Liver (tissue), 9 donors: ENCODE measurements around the gene ORC6. TPM values are rescaled to one million over a fixed set of nuclear protein-coding genes. Genes with fewer than 3 reads are reported as not detected.
"Not testable (repeated sequence)": the region's sequence is repeated elsewhere in the genome, so short reads cannot be mapped to it uniquely, and the experiment has no call there.

Experiments used
- DNase-seq: peaks from one replicate; pipeline ENCODE4 v3.0.0-alpha.2; 2017; ENCODE audit warnings: low spot score
- H3K27ac ChIP-seq, 2 donors: one replicate each; pipeline ENCODE4 v1.7.0; 2013; ENCODE audit warnings: inconsistent platforms in 2 of 2, low read length in 2 of 2, control low read depth in 1 of 2, low read depth in 1 of 2, mild to moderate bottlenecking in 1 of 2
- H3K27me3 ChIP-seq, 4 donors: one replicate each; pipeline versions ENCODE4 v1.6.1 to v1.7.0; 2013; ENCODE audit warnings: low read length in 3 of 4, inconsistent platforms in 1 of 4, mild to moderate bottlenecking in 1 of 4, moderate library complexity in 1 of 4; ENCODE audit not compliant: control insufficient read depth in 4 of 4, insufficient read depth in 4 of 4
- H3K36me3 ChIP-seq, 4 donors: one replicate each; pipeline versions ENCODE4 v1.6.1 to v1.7.0; 2013; ENCODE audit warnings: low read length in 3 of 4, mild to moderate bottlenecking in 3 of 4, low read depth in 1 of 4, moderate library complexity in 1 of 4; ENCODE audit not compliant: control insufficient read depth in 4 of 4, insufficient read depth in 3 of 4
- H3K4me1 ChIP-seq, 4 donors: one replicate each; pipeline versions ENCODE4 v1.6.1 to v1.7.0; 2013; ENCODE audit warnings: low read length in 3 of 4, mild to moderate bottlenecking in 3 of 4, moderate library complexity in 1 of 4; ENCODE audit not compliant: control insufficient read depth in 4 of 4, insufficient read depth in 4 of 4
- H3K4me3 ChIP-seq, 3 donors: one replicate each; pipeline versions ENCODE4 v1.6.1 to v1.7.0; 2013; ENCODE audit warnings: low read length in 3 of 3, control low read depth in 1 of 3, low read depth in 1 of 3, mild to moderate bottlenecking in 1 of 3
- H3K9ac ChIP-seq, 2 donors: one replicate each; pipeline ENCODE4 v1.7.0; 2013; ENCODE audit warnings: low read length in 2 of 2, mild to moderate bottlenecking in 2 of 2, moderate library complexity in 2 of 2, control low read depth in 1 of 2, low read depth in 1 of 2
- H3K9me3 ChIP-seq, 4 donors: one replicate each; pipeline versions ENCODE4 v1.6.1 to v1.7.0; 2013; ENCODE audit warnings: low read length in 3 of 4; ENCODE audit not compliant: control insufficient read depth in 4 of 4
- GABPA ChIP-seq, 2 donors: IDR thresholded peaks in 1 of 2; conservative IDR thresholded peaks in 1 of 2; 2 replicates each; pipeline ENCODE4 v1.6.1; 2016; ENCODE audit warnings: antibody characterized with exemption in 2 of 2, mild to moderate bottlenecking in 1 of 2, moderate library complexity in 1 of 2
- HNF4A ChIP-seq, 2 donors: conservative IDR thresholded peaks; 2 replicates each; pipeline ENCODE4 v1.6.1; 2016; ENCODE audit warnings: antibody characterized with exemption in 2 of 2, mild to moderate bottlenecking in 2 of 2
- JUND ChIP-seq, 2 donors: IDR thresholded peaks; 2 replicates each; pipeline ENCODE4 v1.6.1; 2016; ENCODE audit warnings: antibody characterized with exemption in 2 of 2
- REST ChIP-seq: IDR thresholded peaks from 2 replicates; pipeline ENCODE4 v1.6.1; 2016; ENCODE audit warnings: antibody characterized with exemption, mild to moderate bottlenecking
- SP1 ChIP-seq: IDR thresholded peaks from 2 replicates; pipeline ENCODE4 v1.6.1; 2018; ENCODE audit warnings: antibody characterized with exemption, mild to moderate bottlenecking
- TAF1 ChIP-seq: conservative IDR thresholded peaks from 2 replicates; pipeline ENCODE4 v1.6.1; 2016; ENCODE audit warnings: antibody characterized with exemption, mild to moderate bottlenecking
- ZBTB33 ChIP-seq: IDR thresholded peaks from 2 replicates; pipeline ENCODE4 v1.6.1; 2016; ENCODE audit warnings: antibody characterized with exemption
- WGBS: extraction: QIAGEN DNeasy Blood & Tissue Kit; methylation state at CpG from one replicate; pipeline ENCODE4 v1.1.7; 2013; 5-methylcytosine and 5-hydroxymethylcytosine counted together
- polyA plus RNA-seq, 2 donors: library from polyadenylated mRNA; stranded (reverse) in 1 of 2; unstranded in 1 of 2; fragments of 200-250 nt in 1 of 2; fragments of >200 nt in 1 of 2; fragmentation: Nextera tagmentation in 1 of 2; extraction: Ambion mirVana in 1 of 2; gene quantifications; one replicate each; pipeline versions ENCODE4 v1.2.1 to v1.2.3, GENCODE V29; 2013 to 2015
- total RNA-seq, 2 donors: library from RNA; depleted of rRNA; stranded (reverse); fragments of >200 nt; gene quantifications; one replicate each; pipeline ENCODE4 v1.2.3, GENCODE V29; 2014
- TF ChIP-seq, protein P1 (sequence below): IDR thresholded peaks from 2 replicates; pipeline ENCODE4 v1.6.1; 2016; ENCODE audit warnings: antibody characterized with exemption
- TF ChIP-seq, protein P2 (sequence below): fragments of 150-350 bp; IDR thresholded peaks from 2 replicates; pipeline ENCODE4 v1.5.1; 2017; ENCODE audit warnings: improper control_type of control experiment, low read depth, low read length; ENCODE audit not compliant: missing input control
- donor health status: healthy.
- donor health status: healthy.
- donor health status: healthy.
- donor health status: healthy.
- donor health status: healthy.

ORC6 gene
- total and polyA plus RNA-seq, 4 donors, result 0.56 to 16.8 (median 0.98) TPM

GRCh38 chr16:46673320-46674013 lies 16.0 kb upstream of the ORC6 start (continued):
- TF ChIP-seq, protein P1, sequence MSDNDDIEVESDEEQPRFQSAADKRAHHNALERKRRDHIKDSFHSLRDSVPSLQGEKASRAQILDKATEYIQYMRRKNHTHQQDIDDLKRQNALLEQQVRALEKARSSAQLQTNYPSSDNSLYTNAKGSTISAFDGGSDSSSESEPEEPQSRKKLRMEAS, result no peak
- TF ChIP-seq HNF4A (conservative IDR thresholded peaks at IDR 0.05), result no peak

DNA sequence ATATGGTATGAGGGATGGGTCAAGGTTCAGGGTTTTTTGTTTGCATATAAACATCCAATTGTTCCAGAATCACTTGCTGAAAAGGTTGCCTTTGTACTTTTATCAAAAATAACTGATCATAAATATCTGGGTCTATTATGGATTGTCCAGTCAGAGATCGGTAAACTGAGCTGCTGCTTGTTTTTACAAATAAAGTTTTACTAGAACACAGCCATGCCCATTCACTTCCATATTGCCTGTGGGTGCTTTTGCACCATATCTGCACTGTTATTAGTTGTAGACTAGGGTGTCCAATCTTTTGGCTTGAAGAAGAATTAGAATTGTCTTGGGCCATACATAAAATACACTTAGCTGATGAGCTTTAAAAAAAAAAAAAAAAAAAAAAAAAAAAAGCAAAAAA lies 11.5 kb upstream of the ORC6 start:
- H3K27me3 ChIP-seq, DNase-seq, H3K27ac ChIP-seq, H3K9ac ChIP-seq, H3K4me3 ChIP-seq, H3K4me1 ChIP-seq, H3K9me3 ChIP-seq: not testable (repeated sequence)
- H3K36me3 ChIP-seq, result peaks cover 3 to 32% (median 14%) of the 10 kb centered on the region in 4 donors
- 97% methylated on average over 1 of the region's 1 CpG for WGBS

GRCh38 chr16:46681867-46682266 lies 7.6 kb upstream of the ORC6 start:
- not testable (repeated sequence) for DNase-seq, H3K27me3 ChIP-seq, H3K9ac ChIP-seq, H3K27ac ChIP-seq, H3K4me3 ChIP-seq, H3K9me3 ChIP-seq, H3K4me1 ChIP-seq
- 77% methylated on average over 2 of the region's 2 CpGs for WGBS
- H3K36me3 ChIP-seq, result peaks cover 0 to 13% (median 7%) of the 10 kb centered on the region in 4 donors

DNA sequence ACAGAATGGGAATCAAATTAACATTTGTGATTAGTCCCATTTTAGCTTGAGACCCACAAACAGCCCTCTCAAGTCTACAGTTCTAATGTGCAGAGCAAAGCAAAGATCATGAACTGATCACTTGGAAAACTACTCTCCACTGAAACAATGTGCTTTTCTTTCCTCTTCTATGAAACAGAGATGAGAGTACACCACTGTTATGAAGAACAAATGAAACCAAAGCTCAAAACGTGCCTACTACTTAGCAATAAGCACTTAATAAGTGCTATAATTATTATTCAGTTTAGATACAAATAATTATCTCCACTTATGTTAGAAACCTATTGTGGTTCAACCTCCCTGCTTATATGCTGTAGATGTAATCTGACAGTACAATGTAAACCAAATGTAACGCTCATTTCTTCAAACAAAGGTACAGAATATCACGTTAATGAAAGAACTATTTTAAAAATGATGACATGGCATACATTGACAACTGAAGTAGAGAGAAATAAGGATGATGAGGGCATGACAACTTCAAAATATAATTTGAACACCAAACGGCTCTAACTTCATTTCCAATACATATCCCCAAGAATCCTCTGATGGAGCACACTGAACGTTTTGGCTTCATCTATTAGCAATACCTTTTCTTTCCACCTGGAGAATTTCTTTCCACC lies 2.5 kb upstream of the ORC6 start:
- H3K4me1 ChIP-seq, result peaks cover 4 to 29% (median 23%) of the 10 kb centered on the region in 4 donors

GRCh38 chr16:46687486-46687885 lies 2.0 kb upstream of the ORC6 start:
- H3K9me3 ChIP-seq, result no peaks in the 10 kb centered on the region
- no peaks in the 10 kb centered on the region for H3K36me3 ChIP-seq
- H3K9ac ChIP-seq, result no peak overlapping the region
- H3K27me3 ChIP-seq, result no peaks in the 10 kb centered on the region
- WGBS, result 83% methylated on average over 9 of the region's 9 CpGs
- H3K4me3 ChIP-seq, result no peak overlapping the region
- no peak overlapping the region for H3K27ac ChIP-seq
- H3K4me1 ChIP-seq, result peaks cover 4 to 29% (median 23%) of the 10 kb centered on the region in 4 donors
- DNase-seq, result no peak
- TF ChIP-seq, protein P2, sequence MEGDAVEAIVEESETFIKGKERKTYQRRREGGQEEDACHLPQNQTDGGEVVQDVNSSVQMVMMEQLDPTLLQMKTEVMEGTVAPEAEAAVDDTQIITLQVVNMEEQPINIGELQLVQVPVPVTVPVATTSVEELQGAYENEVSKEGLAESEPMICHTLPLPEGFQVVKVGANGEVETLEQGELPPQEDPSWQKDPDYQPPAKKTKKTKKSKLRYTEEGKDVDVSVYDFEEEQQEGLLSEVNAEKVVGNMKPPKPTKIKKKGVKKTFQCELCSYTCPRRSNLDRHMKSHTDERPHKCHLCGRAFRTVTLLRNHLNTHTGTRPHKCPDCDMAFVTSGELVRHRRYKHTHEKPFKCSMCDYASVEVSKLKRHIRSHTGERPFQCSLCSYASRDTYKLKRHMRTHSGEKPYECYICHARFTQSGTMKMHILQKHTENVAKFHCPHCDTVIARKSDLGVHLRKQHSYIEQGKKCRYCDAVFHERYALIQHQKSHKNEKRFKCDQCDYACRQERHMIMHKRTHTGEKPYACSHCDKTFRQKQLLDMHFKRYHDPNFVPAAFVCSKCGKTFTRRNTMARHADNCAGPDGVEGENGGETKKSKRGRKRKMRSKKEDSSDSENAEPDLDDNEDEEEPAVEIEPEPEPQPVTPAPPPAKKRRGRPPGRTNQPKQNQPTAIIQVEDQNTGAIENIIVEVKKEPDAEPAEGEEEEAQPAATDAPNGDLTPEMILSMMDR, result no peak
- TF ChIP-seq GABPA (IDR thresholded peaks at IDR 0.05 in 1 of 2, conservative IDR thresholded peaks at IDR 0.05 in 1 of 2) (no peak), SP1 (no peak), JUND (IDR thresholded peaks at IDR 0.05) (no peak), REST (no peak), HNF4A (conservative IDR thresholded peaks at IDR 0.05) (no peak)

More for the DNA sequence above, 2.5 kb upstream of the ORC6 start:
- TF ChIP-seq TAF1 (no peak), ZBTB33 (no peak)
- Histone ChIP-seq H3K9me3 (no peaks in the 10 kb centered on the region), H3K27me3 (no peaks in the 10 kb centered on the region), H3K9ac (no peak overlapping the region), H3K4me3 (no peak overlapping the region), H3K27ac (no peak overlapping the region), H3K36me3 (no peaks in the 10 kb centered on the region)
- no peak for DNase-seq
- WGBS, result 69% methylated on average over 5 of the region's 5 CpGs
